Central memory CD4-positive, alpha-beta T cell (primary cell): ENCODE measurements around the gene P2RX4.
"Not testable (repeated sequence)": the region's sequence is repeated elsewhere in the genome, so short reads cannot be mapped to it uniquely, and the experiment has no call there.

Experiments used
- DNase-seq: peaks from one replicate; pipeline ENCODE4 v3.0.0; 2022

Gene P2RX4

DNA sequence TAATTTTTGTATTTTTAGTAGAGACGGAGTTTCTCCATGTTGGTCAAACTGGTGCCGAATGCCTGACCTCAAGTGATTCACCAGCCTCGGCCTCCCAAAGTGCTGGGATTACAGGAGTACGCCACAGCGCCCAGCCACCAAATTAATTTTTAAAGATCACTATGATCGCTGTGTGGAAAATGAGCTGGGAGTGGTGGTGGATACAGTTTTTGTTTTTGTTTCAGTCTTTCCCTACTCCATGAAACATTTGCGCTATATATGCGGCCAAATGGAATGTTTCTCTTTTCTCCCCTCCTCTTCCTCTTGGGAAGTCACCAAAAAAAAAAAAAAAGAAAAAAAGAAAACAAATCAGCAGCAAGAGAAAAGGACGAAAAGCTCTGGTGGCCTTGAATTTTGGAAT, 20.8 kb upstream of the P2RX4 start:
- DNase-seq, result no peak

DNA sequence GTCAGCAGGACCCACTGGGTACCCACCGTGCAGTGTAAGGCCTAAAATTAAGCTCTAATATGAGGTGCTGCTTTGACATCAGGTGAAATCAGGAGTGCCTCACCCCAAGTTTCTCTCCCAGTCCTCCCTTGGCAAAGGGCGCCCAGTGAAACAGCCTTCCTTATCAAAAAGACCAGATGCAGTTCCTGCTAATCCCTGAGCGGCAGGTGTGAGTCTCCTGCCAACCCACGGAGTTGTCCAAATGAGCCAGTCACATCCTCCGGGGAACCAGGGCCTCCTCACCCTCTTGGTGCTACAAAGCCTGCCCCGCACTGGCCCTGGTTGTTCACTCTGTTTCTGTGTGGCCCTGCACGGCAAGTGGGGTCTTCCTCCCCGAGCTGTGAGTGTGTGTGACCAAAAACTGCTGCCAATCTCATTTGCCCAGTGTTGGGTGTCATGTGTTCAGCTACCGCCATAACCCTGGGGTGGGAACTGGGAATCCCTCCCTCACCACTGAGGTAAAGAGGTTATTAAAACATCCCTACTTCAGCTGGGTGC, 20.2 kb upstream of the P2RX4 start:
- DNase-seq, result no peak

DNA sequence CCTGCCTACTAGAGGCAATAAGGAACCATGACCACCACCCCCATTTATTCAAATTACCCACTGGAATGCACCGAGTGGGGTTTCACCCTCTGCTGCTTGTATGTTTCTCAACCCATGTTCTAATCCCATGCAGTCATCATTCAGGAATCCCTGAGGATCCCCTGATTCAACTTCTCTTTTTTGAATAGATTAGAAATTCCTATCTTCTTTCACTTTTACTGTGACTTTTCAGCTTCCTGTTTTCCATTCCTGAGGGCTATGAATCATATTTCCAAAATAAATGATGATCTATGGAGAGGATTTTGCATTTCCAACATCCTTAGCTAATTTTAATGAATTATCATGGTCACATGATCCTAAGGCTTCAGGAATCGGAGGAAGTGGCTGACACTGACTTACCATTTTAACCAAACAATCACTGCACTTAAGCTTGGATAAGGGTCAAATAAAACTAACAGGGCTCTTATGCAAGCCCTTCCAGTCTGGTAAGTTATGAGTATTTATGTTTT, 19.4 kb upstream of the P2RX4 start:
- DNase-seq, result no peak

DNA sequence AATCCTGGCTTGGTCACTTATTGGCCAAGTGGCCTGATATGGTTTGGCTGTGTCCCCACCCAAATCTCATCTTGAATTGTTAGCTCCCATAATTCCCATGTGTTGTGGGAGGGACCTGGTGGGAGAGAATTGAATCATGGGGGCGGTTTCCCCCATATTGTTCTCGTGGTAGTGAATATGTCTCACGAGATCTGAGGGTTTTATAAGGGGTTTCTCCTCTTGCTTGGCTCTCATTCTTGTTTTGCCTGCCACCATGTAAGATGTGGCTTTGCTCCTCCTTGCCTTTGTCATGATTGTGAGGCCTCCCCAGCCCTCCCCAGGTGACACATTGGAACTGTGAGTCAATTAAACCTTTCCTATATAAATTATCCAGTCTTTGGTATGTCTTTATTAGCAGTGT, 18.8 kb upstream of the P2RX4 start:
- no peak for DNase-seq

DNA sequence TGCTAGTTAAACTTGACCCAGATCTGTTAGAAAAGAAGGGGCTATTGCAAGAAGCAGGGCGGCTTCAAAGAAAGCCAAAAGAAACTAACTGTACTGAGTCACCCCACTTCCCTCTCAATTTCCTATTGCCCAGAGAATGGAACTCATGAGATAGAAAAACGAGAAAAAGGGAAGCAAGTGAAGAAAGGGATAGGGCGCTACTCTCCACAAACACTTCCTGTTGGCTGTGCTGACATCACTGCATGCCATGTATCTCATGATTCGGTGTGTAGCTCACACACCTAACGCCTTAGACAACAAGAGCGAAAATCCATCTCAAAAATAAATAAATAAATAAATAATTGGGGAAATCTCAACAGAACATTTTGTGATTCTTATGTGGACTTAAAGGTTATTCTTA, 13.0 kb upstream of the P2RX4 start:
- no peak for DNase-seq

DNA sequence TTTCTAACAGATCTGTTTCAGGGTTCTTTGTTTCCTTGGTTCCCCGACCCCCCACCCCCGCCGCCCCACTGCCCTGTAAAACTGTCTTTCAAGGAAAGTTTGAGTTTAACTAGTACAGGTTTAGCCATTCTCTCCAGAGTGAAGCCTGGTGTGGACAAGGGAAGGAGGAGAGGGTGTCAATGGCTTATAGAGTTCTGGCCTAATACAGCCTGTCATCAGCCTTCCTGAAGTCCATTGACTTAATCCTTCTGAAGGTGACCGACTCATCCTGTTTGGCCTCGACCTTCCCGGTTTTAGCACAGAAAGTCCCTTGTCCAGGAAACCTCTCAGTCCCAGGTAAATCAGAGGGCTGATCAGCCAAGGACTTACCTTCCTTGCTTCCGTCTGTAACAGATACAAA, 11.0 kb upstream of the P2RX4 start:
- DNase-seq, result no peak

DNA sequence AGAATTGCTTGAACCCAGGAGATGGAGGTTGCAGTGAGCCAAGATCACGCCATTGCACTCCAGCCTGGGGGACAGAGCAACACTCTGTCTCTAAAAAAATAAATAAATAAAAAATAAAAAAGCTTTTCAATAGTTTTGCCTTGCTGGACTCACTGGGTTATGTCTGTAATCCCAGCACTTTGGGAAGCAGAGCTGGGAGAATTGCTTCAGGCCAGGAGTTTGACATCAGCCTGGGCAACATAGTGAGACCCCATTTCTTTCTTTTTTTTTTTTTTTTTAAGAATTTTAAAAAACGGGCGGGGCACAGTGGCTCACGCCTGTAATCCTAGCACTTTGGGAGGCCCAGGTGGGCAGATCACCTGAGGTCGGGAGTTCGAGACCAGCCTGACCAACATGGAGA, 8.8 kb upstream of the P2RX4 start:
- not testable (repeated sequence) for DNase-seq

DNA sequence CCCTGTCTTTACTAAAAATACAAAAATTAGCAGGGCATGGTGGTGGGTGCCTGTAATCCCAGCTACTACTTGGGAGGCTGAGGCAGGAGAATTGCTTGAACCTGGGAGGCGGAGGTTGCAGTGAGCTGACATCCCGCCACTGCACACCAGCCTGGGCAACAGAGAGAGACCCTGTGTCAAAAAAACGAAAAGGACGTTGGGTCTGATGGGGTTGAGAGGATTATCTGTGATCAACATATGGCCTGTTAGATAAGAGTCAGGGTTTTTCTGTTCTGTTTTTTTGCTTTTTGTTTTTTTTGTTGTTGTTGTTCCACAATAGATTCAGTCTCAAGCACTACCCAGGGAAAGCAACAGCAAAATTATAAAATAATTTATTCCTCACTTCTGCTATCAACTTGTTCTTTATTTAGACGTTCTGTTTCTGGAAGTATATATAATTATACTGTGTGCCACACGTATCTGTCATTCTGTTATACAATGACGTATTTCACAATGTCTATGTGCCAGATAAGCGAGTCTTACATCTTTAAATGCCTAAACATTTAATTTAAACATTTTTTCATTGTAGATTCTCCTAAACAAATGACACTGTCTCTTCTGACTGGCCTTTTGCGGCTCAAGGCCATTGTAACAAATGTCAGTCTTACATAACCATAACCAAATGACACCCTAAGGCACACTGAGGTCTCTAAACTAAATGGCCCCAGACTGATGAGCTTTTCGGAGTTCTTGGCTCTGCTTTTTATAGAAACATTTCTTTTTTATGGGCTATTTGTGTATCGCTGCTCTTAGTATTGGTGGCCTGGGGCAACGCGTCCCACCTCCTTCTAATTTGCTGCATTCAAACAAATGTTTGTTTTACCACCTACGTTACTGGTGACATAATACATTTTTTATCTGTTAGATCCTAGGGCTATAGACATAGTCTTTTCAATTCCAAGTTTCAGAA, 7.2 kb upstream of the P2RX4 start:
- DNase-seq, result no peak

DNA sequence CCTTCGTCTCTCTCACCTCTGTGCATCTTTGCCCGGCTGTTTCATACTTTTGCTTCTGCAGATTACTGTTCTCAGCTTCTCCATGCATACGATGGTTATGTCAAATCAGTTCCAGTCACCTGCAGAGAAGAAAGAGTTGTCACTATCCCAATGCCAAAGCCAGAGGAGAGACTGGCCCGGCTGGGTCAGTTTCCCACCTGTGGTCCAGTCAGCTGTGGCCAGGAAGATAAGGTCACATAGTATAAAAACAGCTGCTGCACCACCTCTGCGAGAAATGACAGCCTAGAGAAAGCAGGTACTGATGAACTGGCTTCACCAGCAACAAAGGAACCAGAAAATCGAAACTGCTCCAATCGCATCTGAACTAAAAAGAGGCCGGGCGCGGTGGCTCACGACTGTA, 6.4 kb upstream of the P2RX4 start:
- no peak for DNase-seq

DNA sequence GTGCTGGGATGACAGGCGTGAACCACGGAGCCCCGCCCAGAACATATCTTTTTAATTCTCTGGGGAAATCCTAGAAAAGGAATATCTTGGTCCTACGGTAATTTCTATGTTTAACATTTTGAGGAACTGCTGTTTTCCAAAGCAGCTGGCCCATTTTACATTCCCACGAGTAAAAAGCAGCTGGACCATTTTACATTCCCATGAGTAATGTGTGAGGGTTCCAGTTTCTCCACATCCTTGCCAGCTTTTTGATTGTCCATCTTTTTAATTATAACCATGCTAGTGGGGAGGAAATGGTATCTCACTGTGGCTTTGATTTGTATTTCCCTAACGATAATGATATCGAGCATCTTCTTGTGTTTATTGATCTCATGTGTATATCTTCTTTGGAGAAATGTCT, 4.4 kb upstream of the P2RX4 start:
- DNase-seq, result no peak

DNA sequence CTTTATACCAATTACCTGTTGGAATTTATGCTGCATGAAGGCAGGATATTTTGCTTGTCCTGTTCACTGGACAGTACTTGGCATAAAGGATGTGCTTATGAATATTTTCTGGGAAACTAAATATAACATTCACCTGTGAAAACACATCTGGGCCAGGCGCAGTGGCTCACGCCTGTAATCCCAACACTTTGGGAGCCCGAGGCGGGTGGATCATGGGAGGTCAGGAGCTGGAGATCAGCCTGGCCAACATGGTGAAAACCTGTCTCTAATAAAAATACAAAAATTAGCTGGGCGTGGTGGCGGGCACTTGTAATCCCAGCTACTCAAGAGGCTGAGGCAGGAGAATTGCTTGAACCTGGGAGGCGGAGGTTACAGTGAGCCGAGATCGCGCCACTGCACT, 1.4 kb upstream of the P2RX4 start:
- DNase-seq, result not testable (repeated sequence)

DNA sequence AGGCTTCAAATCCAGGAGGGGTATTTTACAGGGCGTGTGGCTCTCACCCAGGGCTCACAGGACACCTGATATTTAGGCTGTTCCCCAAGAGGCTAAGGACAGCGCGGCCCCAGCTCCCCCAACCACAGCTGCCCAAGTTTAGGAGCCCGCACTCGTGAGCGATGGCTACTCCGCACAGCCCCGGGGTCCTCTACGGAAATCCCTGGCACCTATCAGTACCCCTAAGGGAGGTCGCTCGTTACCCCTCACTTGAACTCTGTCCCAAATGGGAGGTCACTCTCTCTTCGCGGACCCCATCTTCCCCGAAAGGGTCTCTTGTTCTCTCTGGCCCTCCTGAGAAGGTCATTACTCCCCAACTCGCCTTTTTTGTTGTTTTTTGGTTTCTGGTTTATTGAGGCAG, 708 bp upstream of the P2RX4 start:
- DNase-seq, result no peak

DNA sequence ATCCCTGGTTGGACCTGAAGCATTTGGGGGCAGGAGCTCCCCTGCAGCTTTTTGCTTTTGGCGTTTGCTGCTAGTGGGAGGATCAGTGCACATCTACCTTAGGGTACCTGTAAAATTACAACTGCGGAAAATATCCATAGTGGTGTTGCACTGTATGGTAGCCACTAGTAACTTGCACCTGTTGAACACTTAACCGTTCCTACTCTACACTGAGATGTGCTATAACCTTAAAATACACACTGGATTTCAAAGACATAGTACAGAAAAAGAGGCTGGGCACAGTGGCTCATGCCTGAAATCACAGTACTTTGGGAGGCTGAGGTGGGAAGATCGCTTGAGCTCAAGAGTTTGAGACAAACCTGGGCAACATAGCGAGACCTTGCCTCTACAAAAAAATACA, 2.9 kb downstream of the P2RX4 start:
- no peak for DNase-seq

DNA sequence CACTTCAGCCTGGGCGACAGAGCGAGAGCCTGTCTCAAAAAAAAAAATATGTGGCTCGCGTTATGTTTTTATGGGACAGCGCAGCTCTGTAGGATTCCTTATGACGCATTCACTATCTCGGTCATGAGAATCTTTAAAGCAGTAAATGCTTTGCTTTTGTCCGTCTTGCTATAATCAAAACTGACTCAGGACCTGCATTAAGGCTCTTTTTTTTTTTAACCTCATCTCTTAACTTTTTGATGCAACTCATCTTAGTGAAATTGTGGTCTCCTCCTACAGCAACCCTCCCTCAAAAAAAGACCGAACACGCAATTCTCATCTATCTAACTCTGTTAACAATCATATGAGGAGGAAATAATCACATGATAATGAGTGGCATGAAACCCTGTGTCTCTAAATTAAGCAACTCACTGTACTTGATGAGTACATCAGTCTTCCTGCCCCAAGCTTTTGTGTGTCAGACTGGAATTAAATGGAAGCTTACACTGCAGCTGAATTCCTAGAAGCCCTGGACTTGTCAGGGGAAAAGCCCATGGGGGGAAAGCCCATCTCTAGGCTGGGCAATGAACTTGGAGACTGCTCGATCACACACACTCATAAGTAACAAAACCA, 4.3 kb downstream of the P2RX4 start:
- no peak for DNase-seq

DNA sequence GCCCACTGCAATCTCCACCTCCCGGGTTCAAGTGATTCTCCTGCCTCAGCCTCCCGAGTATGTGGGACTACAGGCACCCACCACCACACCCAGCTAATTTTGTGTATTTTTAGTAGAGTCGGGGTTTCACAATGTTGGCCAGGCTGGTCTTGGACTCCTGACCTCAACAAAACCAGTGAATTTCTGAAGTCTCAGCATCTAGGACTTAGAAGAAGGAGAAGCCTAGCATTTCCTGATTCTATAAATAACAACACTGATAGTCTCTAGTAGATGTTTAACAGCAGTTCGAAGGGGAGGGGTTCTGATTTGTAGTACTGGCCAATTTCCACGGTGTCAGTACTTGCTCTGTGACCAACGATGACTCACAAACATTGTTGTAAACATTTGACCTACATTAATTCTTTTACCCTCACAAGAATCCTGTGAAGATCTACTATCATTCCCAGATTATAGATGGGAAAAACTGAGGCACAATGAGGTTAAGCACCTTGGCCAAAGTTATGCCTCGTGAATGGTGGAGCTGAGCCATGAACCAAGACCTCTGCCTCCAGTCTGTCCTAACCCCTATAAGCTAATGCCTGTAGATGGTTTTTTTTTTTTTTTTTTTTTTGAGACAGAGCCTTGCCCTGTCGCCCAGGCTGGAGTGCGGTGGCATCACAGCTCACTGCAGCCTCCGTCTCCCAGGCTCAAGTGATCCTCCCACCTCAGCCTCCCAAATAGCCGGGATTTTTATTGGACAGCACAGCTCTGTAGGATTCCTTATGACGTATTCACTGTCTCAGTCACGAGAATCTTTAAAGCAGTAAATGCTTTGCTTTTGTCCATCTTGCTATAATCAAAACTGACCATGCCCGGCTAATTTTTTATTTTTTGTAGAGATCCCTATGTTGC, 5.2 kb downstream of the P2RX4 start:
- DNase-seq, result no peak

DNA sequence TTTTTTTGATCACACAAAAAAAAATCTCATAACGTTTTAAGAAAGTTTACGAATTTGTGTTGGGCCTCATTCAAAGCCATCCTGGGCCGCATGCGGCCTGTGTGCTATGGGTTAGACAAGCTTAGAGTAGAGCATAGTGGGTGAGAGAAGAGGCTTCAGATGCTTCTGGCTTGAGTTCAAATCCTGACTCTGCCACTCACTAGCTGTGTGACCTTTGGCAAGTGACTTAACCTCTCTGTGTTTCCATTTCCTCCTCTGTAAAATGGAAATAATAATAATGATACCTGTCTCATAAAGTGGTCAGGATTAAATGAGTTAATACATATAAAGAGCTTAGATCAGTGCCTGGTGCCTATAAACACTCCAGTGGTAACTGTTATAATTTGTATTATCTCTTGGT, 6.2 kb downstream of the P2RX4 start:
- DNase-seq, result no peak

DNA sequence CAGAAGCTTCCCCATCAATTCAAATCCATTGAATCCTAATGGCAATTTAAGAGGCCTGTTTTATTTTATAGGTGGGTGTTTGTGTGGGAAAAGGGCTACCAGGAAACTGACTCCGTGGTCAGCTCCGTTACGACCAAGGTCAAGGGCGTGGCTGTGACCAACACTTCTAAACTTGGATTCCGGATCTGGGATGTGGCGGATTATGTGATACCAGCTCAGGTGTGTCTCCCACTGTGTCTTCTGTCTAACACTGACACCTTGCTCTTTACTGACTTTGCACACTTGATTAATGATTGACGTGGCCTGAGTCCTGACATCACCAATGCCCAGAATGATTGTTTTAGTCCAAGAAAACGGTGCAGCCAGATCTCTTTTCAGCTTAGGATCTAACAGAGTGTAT, 7.1 kb downstream of the P2RX4 start:
- no peak for DNase-seq

DNA sequence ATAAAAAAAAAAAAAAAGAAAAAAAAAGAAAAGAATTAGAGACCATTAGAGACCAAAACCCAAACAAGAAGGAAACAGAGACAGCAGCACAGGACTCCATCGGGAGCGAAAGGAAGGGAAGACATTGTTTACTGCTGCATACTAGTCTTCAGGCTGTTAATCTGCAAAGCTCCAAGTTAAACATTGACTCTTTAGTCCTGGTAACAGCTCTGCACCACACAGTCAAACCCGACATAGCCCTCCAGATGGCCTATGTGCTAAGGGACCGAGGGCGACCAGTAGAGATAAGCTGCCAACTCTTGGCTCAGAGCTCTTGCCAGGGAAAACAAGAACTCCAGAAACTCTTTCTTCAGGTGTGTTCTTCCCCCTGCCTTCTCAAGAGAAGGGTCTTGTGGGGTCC, 7.8 kb downstream of the P2RX4 start:
- DNase-seq, result no peak

DNA sequence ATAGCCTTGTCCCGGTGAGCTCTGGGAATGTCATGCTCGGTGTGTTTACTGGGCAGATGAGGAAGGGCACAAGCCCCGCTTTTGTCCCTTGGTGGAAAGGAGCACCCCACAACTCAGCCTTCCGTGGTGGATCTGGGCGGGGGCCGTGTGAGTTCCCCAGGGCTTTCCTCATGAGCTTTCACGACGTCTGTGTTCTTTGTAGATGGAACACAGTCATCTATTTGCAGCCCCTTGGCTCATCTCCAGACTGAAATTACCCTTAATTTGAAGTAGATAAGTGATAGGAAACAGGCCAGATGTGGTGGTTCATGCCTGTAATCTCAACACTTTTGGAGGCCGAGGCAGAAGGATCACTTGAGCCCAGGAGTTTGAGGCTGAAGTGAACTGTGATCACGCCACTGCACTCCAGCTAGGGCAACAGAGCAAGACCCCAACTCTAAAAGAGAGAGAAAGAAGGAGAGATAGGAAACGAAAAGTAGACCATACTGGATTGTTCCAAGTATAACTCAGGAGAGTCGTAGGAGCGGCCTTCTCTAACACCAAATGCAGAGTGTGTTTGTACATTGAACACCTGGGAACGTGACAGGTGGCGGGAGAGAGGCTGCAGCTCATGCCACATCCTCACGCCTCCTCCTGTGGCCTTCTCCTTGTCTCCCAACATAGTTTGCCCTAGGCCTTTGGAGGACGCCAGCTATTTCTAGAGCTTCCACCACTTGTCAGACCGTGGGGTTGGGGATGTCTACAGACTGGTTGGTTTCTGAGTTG, 8.8 kb downstream of the P2RX4 start:
- no peak for DNase-seq

DNA sequence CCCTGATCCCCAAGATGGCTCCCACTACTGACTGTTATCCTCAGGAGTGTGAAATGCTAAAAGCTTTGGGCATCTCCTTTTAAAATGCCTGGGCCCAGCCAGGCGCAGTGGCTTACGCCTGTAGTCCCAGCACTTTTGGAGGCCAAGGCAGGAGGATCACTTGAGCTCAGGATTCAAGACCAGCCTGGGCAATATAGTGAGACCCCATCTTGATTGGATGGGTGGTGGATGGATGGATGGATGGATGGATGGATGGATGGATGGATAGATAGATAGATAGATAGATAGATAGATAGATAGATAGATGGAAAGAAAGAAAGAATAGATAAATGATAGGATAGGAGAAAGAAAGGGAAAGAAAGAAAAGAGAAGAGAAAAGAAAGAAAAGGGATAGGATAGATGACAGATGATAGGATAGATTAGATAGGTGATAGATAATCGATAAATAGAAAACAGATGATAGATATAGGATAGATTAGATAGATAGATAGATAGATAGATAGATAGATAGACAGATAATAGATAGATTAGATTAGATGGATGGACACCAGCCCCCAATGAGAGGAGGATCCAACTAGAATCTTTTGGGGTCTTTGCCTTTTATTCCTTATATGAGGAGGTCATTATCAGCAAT, 9.5 kb downstream of the P2RX4 start:
- DNase-seq, result no peak

DNA sequence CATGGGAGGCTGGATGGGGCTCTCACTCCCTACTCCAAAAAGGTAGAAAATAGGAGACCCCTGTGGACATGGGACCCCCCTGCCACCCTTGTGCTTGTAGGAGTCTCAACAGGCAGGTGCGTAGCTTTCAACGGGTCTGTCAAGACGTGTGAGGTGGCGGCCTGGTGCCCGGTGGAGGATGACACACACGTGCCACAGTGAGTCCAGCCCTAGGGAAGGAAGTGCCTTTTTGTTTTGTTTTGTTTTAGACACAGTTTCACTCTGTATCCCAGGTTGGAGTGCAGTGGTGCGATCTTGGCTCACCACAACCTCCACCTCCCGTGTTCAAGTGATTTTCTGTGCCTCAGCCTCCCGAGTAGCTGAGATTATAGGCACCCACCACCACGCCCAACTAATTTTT, 12.9 kb downstream of the P2RX4 start:
- DNase-seq, result no peak
